Measurements from ENCODE around the gene RPS24. TPM values are rescaled to one million over a fixed set of nuclear protein-coding genes. Genes with fewer than 3 reads are reported as not detected.

The RPS24 gene
- total RNA-seq, 1 donor from 2014 or later, result 1,331 TPM

- peaks cover 95% of the 10 kb centered on the region for H4K20me1 ChIP-seq (ENCODE audit: insufficient read depth, low read length)
- H3K79me2 ChIP-seq (ENCODE audit: insufficient read depth, low read length), result peaks cover 74% of the 10 kb centered on the region
- FAIRE-seq, result no peak
Observed at GRCh38 chr10:78038791-78039547, 5.3 kb downstream of the RPS24 start.

GRCh38 chr10:78039743-78040142, 6.1 kb downstream of the RPS24 start:
- DNase-seq (ENCODE audit: low read depth) (no peak), FAIRE-seq (no peak)
- H3K27ac ChIP-seq (ENCODE audit: low read depth, low read length), result no peak overlapping the region
- no peaks in the 10 kb centered on the region for H3K27me3 Mint-ChIP-seq (ENCODE audit: low read depth, unreplicated experiment)
- H3K4me3 Mint-ChIP-seq (ENCODE audit: unreplicated experiment), result peak overlapping the region; percentile 1
- H3K36me3 ChIP-seq (ENCODE audit: insufficient read depth, low read length), result peaks cover 80% of the 10 kb centered on the region
- peak overlapping the region; percentile 31 for H3K4me2 ChIP-seq (ENCODE audit: low read length)
- H4K20me1 ChIP-seq (ENCODE audit: insufficient read depth, low read length), result peaks cover 96% of the 10 kb centered on the region
- no peak for TF ChIP-seq EZH2 (IDR thresholded peaks at IDR 0.05; ENCODE audit: insufficient read depth, low read length)
- TF ChIP-seq CTCF (IDR thresholded peaks at IDR 0.05; ENCODE audit: insufficient read depth, low read depth, low read length), result no peak
- no peak overlapping the region for H2AFZ ChIP-seq (ENCODE audit: low read depth, low read length)
- H3K27ac Mint-ChIP-seq (ENCODE audit: unreplicated experiment), result no peak overlapping the region
- peaks cover 64% of the 10 kb centered on the region for H3K4me1 Mint-ChIP-seq (ENCODE audit: low read depth, unreplicated experiment)
- peaks cover 41% of the 10 kb centered on the region for H3K4me1 ChIP-seq (ENCODE audit: insufficient read depth, low read length)
- H3K36me3 Mint-ChIP-seq (ENCODE audit: low read depth, unreplicated experiment), result peaks cover 37% of the 10 kb centered on the region
- H3K9ac ChIP-seq (ENCODE audit: low read length), result no peak overlapping the region
- no peak overlapping the region for H3K4me3 ChIP-seq (ENCODE audit: insufficient read depth, low read depth, low read length)
- H3K9me3 Mint-ChIP-seq (ENCODE audit: unreplicated experiment), result no peaks in the 10 kb centered on the region
- H3K9me3 ChIP-seq (ENCODE audit: insufficient read depth, low read depth, low read length), result no peaks in the 10 kb centered on the region
- no peaks in the 10 kb centered on the region for H3K27me3 ChIP-seq (ENCODE audit: insufficient read depth, low read length)
- H3K79me2 ChIP-seq (ENCODE audit: insufficient read depth, low read length), result peaks cover 66% of the 10 kb centered on the region

More at GRCh38 chr10:78038791-78039547, 5.3 kb downstream of the RPS24 start:
- peak overlapping the region; percentile 47 for H3K4me3 Mint-ChIP-seq (ENCODE audit: unreplicated experiment)
- peak overlapping the region; percentile 53 for H3K27ac Mint-ChIP-seq (ENCODE audit: unreplicated experiment)
- H3K27me3 Mint-ChIP-seq (ENCODE audit: low read depth, unreplicated experiment), result no peaks in the 10 kb centered on the region
- H3K4me1 Mint-ChIP-seq (ENCODE audit: low read depth, unreplicated experiment), result peaks cover 57% of the 10 kb centered on the region
- DNase-seq (ENCODE audit: low read depth), result no peak
- no peak overlapping the region for H3K9ac ChIP-seq (ENCODE audit: low read length)
- no peaks in the 10 kb centered on the region for H3K27me3 ChIP-seq (ENCODE audit: insufficient read depth, low read length)
- H3K9me3 ChIP-seq (ENCODE audit: insufficient read depth, low read depth, low read length), result no peaks in the 10 kb centered on the region
- peaks cover 33% of the 10 kb centered on the region for H3K4me1 ChIP-seq (ENCODE audit: insufficient read depth, low read length)
- no peak overlapping the region for H3K27ac ChIP-seq (ENCODE audit: low read depth, low read length)
- H3K4me2 ChIP-seq (ENCODE audit: low read length), result peak overlapping the region; percentile 31
- no peak overlapping the region for H2AFZ ChIP-seq (ENCODE audit: low read depth, low read length)
- H3K9me3 Mint-ChIP-seq (ENCODE audit: unreplicated experiment), result no peaks in the 10 kb centered on the region
- no peak for TF ChIP-seq CTCF (IDR thresholded peaks at IDR 0.05; ENCODE audit: insufficient read depth, low read depth, low read length)
- TF ChIP-seq EZH2 (IDR thresholded peaks at IDR 0.05; ENCODE audit: insufficient read depth, low read length), result no peak
- peaks cover 34% of the 10 kb centered on the region for H3K36me3 Mint-ChIP-seq (ENCODE audit: low read depth, unreplicated experiment)
- peaks cover 81% of the 10 kb centered on the region for H3K36me3 ChIP-seq (ENCODE audit: insufficient read depth, low read length)
- H3K4me3 ChIP-seq (ENCODE audit: insufficient read depth, low read depth, low read length), result peak overlapping the region; percentile 8
